Effector memory CD8-positive, alpha-beta T cell (primary cell): ENCODE measurements around the gene CXXC5.

Experiments
- ATAC-seq: fragments of 150-1000 bp; cut with Tn5 transposase; replicated peaks from 2 replicates; pipeline ENCODE4 v1.10.0; 2021; ENCODE audit warnings: mild to moderate bottlenecking, moderate library complexity
- DNase-seq, 3 experiments: peaks; one replicate each; pipeline ENCODE4 v3.0.0; 2021
- H3K27ac Mint-ChIP-seq, 2 donors: one replicate each; pipeline ENCODE4 v1.8.0; 2022; ENCODE audit warnings: mild to moderate bottlenecking in 2 of 2, mixed read lengths in 2 of 2, moderate library complexity in 2 of 2
- H3K27me3 Mint-ChIP-seq, 2 donors: one replicate each; pipeline ENCODE4 v1.8.0; 2022; ENCODE audit warnings: mixed read lengths in 2 of 2
- H3K36me3 Mint-ChIP-seq: one replicate; pipeline ENCODE4 v1.8.0; 2022; ENCODE audit warnings: mild to moderate bottlenecking, moderate library complexity, mixed read lengths; ENCODE audit not compliant: insufficient read depth
- H3K4me1 Mint-ChIP-seq, 2 donors: one replicate each; pipeline ENCODE4 v1.8.0; 2022; ENCODE audit warnings: low read depth in 2 of 2, mixed read lengths in 2 of 2
- H3K4me3 Mint-ChIP-seq, 2 donors: one replicate each; pipeline ENCODE4 v1.8.0; 2022; ENCODE audit warnings: mild to moderate bottlenecking in 2 of 2, mixed read lengths in 2 of 2, moderate library complexity in 2 of 2
- H3K9me3 Mint-ChIP-seq, 2 donors: one replicate each; pipeline ENCODE4 v1.8.0; 2022; ENCODE audit warnings: mixed read lengths in 2 of 2

The CXXC5 gene

GRCh38 chr5:139634028-139634325 is 14.2 kb upstream of the CXXC5 start:
- Mint-ChIP-seq H3K27me3 (no peaks in the 10 kb centered on the region), H3K9me3 (no peaks in the 10 kb centered on the region), H3K27ac (peak overlapping the region in 1 of 2 donors; percentile 4), H3K36me3 (peaks cover 25% of the 10 kb centered on the region), H3K4me1 (peaks cover 35 to 36% of the 10 kb centered on the region in 2 donors), H3K4me3 (no peak overlapping the region)
- no peak for ATAC-seq
- no peak for DNase-seq

DNA sequence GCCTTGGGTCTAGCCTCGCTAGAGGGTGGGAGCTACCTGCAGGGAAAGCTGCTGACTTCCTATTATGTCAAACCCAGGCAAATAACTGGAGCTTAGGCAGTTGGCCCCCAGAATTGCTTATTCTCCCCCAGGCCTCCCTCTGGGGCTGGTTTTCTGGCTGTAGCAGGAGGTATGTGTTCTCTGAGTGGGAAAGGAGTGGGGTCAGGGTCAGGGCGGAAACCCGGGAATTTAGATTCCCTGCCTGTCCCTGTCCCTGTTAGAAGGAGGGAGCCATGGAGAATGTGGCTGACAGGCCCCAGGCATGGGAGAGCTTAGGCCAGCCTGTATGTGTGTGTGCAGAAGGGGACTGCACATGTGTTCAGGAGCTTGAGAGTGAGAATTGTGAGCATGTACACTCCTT is 13.6 kb upstream of the CXXC5 start:
- Mint-ChIP-seq H3K27ac (peak overlapping the region; percentile 86 to 90), H3K4me1 (peaks cover 35 to 38% of the 10 kb centered on the region in 2 donors), H3K4me3 (peak overlapping the region; percentile 13 to 74), H3K9me3 (no peaks in the 10 kb centered on the region), H3K27me3 (no peaks in the 10 kb centered on the region), H3K36me3 (peaks cover 25% of the 10 kb centered on the region)
- ATAC-seq (no peak), DNase-seq (no peak)

GRCh38 chr5:139635191-139635590 is 13.0 kb upstream of the CXXC5 start:
- DNase-seq = no peak
- H3K27ac Mint-ChIP-seq = peak overlapping the region; percentile 86 to 90
- no peaks in the 10 kb centered on the region for H3K27me3 Mint-ChIP-seq
- no peak for ATAC-seq
- no peaks in the 10 kb centered on the region for H3K9me3 Mint-ChIP-seq
- H3K36me3 Mint-ChIP-seq = peaks cover 25% of the 10 kb centered on the region
- H3K4me3 Mint-ChIP-seq = peak overlapping the region; percentile 68 to 74
- peaks cover 35 to 41% of the 10 kb centered on the region in 2 donors for H3K4me1 Mint-ChIP-seq

GRCh38 chr5:139635606-139636206 is 12.4 kb upstream of the CXXC5 start:
- DNase-seq = no peak
- H3K4me3 Mint-ChIP-seq = peak overlapping the region; percentile 68 to 74
- peak overlapping the region; percentile 86 to 90 for H3K27ac Mint-ChIP-seq
- H3K4me1 Mint-ChIP-seq = peaks cover 35 to 41% of the 10 kb centered on the region in 2 donors
- peaks cover 25% of the 10 kb centered on the region for H3K36me3 Mint-ChIP-seq
- no peak for ATAC-seq
- H3K27me3 Mint-ChIP-seq = no peaks in the 10 kb centered on the region
- H3K9me3 Mint-ChIP-seq = no peaks in the 10 kb centered on the region

GRCh38 chr5:139636207-139636792 is 11.8 kb upstream of the CXXC5 start:
- H3K4me3 Mint-ChIP-seq = peak overlapping the region; percentile 68 to 74
- no peaks in the 10 kb centered on the region for H3K27me3 Mint-ChIP-seq
- DNase-seq (peak; percentile 73 to 74 (median 74)), ATAC-seq (peak; percentile 75)
- peaks cover 35 to 41% of the 10 kb centered on the region in 2 donors for H3K4me1 Mint-ChIP-seq
- peak overlapping the region; percentile 86 to 90 for H3K27ac Mint-ChIP-seq
- peaks cover 22% of the 10 kb centered on the region for H3K36me3 Mint-ChIP-seq
- no peaks in the 10 kb centered on the region for H3K9me3 Mint-ChIP-seq

GRCh38 chr5:139636975-139637408 is 11.2 kb upstream of the CXXC5 start:
- peak overlapping the region; percentile 86 to 90 for H3K27ac Mint-ChIP-seq
- H3K27me3 Mint-ChIP-seq = no peaks in the 10 kb centered on the region
- DNase-seq = peak; percentile 41 to 47 (median 41)

GRCh38 chr5:139637438-139638089 is 10.6 kb upstream of the CXXC5 start:
- Mint-ChIP-seq H3K4me3 (peak overlapping the region; percentile 68 to 74), H3K36me3 (peaks cover 17% of the 10 kb centered on the region), H3K27ac (peak overlapping the region; percentile 86 to 90), H3K27me3 (no peaks in the 10 kb centered on the region), H3K4me1 (peaks cover 40 to 41% of the 10 kb centered on the region in 2 donors), H3K9me3 (no peaks in the 10 kb centered on the region)
- ATAC-seq = peak; percentile 57
- peak; percentile 63 to 67 (median 66) for DNase-seq

More at GRCh38 chr5:139636975-139637408, 11.2 kb upstream of the CXXC5 start:
- H3K4me1 Mint-ChIP-seq = peaks cover 40 to 41% of the 10 kb centered on the region in 2 donors
- no peaks in the 10 kb centered on the region for H3K9me3 Mint-ChIP-seq
- peak overlapping the region; percentile 68 to 74 for H3K4me3 Mint-ChIP-seq
- peaks cover 21% of the 10 kb centered on the region for H3K36me3 Mint-ChIP-seq
- peak; percentile 54 for ATAC-seq

DNA sequence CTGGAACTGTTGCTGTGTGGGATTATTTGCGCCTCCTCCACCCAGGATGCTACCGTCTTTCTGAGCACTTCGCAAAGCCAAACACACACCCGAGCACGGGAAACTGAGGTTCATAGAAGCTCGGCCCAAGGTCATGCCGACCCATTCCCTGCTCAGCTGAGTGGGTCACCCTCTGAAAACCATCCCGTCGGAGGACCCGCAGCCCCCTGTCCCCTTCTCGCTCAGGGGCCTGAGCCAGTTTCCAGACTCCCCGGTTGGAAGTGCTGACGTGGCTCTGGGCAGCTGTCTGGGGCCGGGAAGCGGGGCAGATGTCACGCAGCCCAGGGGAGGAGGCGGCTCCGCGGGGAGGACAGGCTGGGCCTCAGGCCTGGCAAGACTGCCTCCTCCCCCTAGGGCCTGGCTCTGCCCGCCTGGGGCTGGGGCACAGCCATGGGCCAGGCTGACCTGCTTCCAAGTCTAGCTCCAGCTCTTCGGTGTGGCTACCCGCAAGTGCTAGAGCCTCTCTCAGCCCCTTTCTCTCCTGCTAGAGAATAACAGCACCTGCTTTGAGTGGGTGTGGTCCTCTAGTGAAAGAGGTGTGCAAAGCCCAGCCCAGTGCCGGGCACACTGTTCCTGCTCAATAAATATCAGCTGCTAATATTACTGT is 9.9 kb upstream of the CXXC5 start:
- H3K27ac Mint-ChIP-seq = peak overlapping the region; percentile 86 to 90
- H3K27me3 Mint-ChIP-seq = no peaks in the 10 kb centered on the region
- H3K9me3 Mint-ChIP-seq = no peaks in the 10 kb centered on the region
- DNase-seq (no peak), ATAC-seq (peak; percentile 1)
- peaks cover 38 to 43% of the 10 kb centered on the region in 2 donors for H3K4me1 Mint-ChIP-seq
- peaks cover 13% of the 10 kb centered on the region for H3K36me3 Mint-ChIP-seq
- H3K4me3 Mint-ChIP-seq = peak overlapping the region; percentile 68 to 74

DNA sequence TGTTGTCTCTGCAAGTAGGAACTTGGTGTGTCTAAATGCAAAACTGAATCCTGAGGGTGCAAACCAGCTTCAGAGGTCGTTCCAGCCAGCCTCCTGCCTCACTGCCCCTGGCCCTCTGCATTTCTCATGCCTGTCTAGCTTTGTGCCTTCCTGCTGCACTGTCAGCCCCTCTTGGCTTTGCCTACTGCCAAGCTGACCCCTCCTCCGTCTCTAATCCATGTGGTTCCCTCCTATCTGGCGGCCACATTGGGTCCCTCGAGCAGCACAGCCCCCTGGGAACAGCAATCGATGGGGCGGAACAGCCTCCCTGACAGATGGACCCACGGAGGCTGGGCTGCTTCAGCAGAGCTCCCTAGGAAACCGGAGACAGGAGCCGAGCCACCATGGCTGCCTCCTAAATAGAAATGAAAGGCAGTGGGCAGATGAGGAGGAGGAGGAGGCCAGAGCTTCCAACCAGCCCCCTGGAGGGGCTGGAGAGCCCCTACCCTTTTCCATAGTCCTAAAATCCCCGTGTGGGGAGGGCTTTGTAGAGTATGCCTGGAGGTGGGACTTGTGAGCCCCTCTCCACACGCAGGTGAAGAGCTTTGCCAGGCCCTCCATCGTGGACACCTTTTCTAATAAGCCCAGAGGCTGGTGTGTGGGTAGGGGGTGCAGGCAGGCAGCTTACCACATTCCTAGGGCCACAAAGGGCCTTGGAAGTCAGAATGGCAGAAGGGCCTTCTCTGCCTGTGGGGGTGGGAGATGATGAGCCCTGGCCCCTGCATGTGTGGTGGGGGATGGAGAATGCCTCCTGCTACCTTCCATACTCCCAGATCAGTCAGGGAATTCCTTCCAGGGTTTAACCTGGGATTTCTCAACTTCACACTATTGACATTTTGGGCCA is 9.2 kb upstream of the CXXC5 start:
- DNase-seq (no peak), ATAC-seq (no peak)
- H3K4me1 Mint-ChIP-seq = peaks cover 30 to 42% of the 10 kb centered on the region in 2 donors
- H3K27ac Mint-ChIP-seq = peak overlapping the region; percentile 86 to 90
- H3K9me3 Mint-ChIP-seq = no peaks in the 10 kb centered on the region
- H3K4me3 Mint-ChIP-seq = peak overlapping the region; percentile 68 to 74
- H3K27me3 Mint-ChIP-seq = no peaks in the 10 kb centered on the region
- H3K36me3 Mint-ChIP-seq = peaks cover 13% of the 10 kb centered on the region

DNA sequence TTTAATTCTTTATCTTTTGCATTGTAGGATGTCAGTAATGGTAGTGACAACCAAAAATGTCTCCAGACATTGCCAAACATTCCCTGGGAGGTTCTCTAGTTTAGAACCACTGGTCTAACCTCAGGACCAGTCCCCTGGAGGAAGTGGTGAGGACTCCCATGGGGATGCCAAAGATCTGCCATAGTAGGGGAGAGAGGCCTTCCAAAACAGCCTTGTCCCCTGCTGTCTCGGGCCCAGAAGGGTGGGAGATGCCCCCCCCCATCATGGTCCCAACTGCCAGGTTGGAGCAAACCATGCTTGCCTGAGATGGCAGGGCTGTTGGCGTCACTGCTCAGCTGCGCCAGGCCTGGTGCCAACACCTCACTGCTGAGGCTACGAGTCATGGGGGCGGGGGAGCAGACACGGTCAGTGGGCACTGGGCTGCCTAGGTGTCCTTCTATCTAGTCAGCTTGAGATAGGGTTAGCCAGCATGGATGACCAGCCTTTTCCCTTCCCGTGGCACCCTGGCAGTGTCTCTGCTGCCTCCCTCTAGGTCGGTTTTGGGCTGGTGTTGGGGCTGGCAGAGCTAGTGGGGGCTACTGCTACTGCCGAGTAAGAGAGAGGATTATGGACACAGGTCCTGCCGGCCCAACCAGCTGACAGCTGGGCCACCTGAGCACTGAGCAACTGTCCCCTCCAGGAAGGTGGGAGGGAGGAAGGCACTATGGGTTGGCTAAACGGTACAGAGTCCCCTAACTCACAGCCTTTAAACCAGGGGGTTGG is 8.3 kb upstream of the CXXC5 start:
- ATAC-seq = no peak
- DNase-seq = no peak
- peaks cover 14% of the 10 kb centered on the region for H3K36me3 Mint-ChIP-seq
- H3K27ac Mint-ChIP-seq = peak overlapping the region; percentile 71 to 90
- no peak overlapping the region for H3K4me3 Mint-ChIP-seq
- H3K4me1 Mint-ChIP-seq = peaks cover 32 to 45% of the 10 kb centered on the region in 2 donors
- H3K27me3 Mint-ChIP-seq = no peaks in the 10 kb centered on the region
- no peaks in the 10 kb centered on the region for H3K9me3 Mint-ChIP-seq

- Mint-ChIP-seq H3K4me3 (no peak overlapping the region), H3K4me1 (peaks cover 26 to 46% of the 10 kb centered on the region in 2 donors), H3K36me3 (peaks cover 17% of the 10 kb centered on the region), H3K9me3 (no peaks in the 10 kb centered on the region), H3K27me3 (no peaks in the 10 kb centered on the region), H3K27ac (peak overlapping the region; percentile 71 to 90)
- ATAC-seq (no peak), DNase-seq (no peak)
Measured at GRCh38 chr5:139640421-139641115, 7.6 kb upstream of the CXXC5 start.
